ENCODE results near the gene KDM5C.

- TF ChIP-seq CTCF (IDR thresholded peaks at IDR 0.05; ENCODE audit: poor library complexity) = no peak
- TF ChIP-seq EZH2 (IDR thresholded peaks at IDR 0.05; ENCODE audit: borderline replicate concordance) = no peak
These were observed 29.6 kb downstream of the KDM5C start for GRCh38 chrX:53195401-53195800.
